Measurements from ENCODE around the gene ZCCHC9.
"Not testable (repeated sequence)": the region's sequence is repeated elsewhere in the genome, so short reads cannot be mapped to it uniquely, and the experiment has no call there.

ZCCHC9 gene

GRCh38 chr5:81301271-81302015, at the start of gene ZCCHC9:
Gene ZCCHC9 (plus strand): TSS chr5:81301587. CDS start chr5:81304758, 3,171 bp downstream.
- in situ Hi-C loops (cut with HindIII; ENCODE audit: low sequenced_read_pairs) = no loop called here
- TF ChIP-seq CTCF (IDR thresholded peaks at IDR 0.05; ENCODE audit: low read depth, low read length) = peak; percentile 16
- H3K4me3 ChIP-seq (ENCODE audit: low read depth, low read length) = peak within 1 kb of the TSS; percentile 78
- DNase-seq (ENCODE audit: low read depth, low spot score) = peak; percentile 96

GRCh38 chr5:81251922-81252321, 49.5 kb upstream of the ZCCHC9 start:
- no peak for TF ChIP-seq CTCF (IDR thresholded peaks at IDR 0.05; ENCODE audit: low read depth, low read length)
- no peak overlapping the region for H3K4me3 ChIP-seq (ENCODE audit: low read depth, low read length)
- in situ Hi-C loops (cut with HindIII; ENCODE audit: low sequenced_read_pairs) = no loop called here
- no peak for DNase-seq (ENCODE audit: low read depth, low spot score)

GRCh38 chr5:81252904-81253303, 48.5 kb upstream of the ZCCHC9 start:
- no peak for DNase-seq (ENCODE audit: low read depth, low spot score)
- in situ Hi-C loops (cut with HindIII; ENCODE audit: low sequenced_read_pairs) = no loop called here
- H3K4me3 ChIP-seq (ENCODE audit: low read depth, low read length) = no peak overlapping the region
- no peak for TF ChIP-seq CTCF (IDR thresholded peaks at IDR 0.05; ENCODE audit: low read depth, low read length)

GRCh38 chr5:81253875-81254274, 47.5 kb upstream of the ZCCHC9 start:
- in situ Hi-C loops (cut with HindIII; ENCODE audit: low sequenced_read_pairs) = no loop called here
- no peak for TF ChIP-seq CTCF (IDR thresholded peaks at IDR 0.05; ENCODE audit: low read depth, low read length)
- no peak overlapping the region for H3K4me3 ChIP-seq (ENCODE audit: low read depth, low read length)
- DNase-seq (ENCODE audit: low read depth, low spot score) = no peak

GRCh38 chr5:81254886-81255559, 46.4 kb upstream of the ZCCHC9 start:
- H3K4me3 ChIP-seq (ENCODE audit: low read depth, low read length) = no peak overlapping the region
- in situ Hi-C loops (cut with HindIII; ENCODE audit: low sequenced_read_pairs) = no loop called here
- TF ChIP-seq CTCF (IDR thresholded peaks at IDR 0.05; ENCODE audit: low read depth, low read length) = no peak
- DNase-seq (ENCODE audit: low read depth, low spot score) = no peak

- in situ Hi-C loops (cut with HindIII; ENCODE audit: low sequenced_read_pairs) = no loop called here
- no peak for TF ChIP-seq CTCF (IDR thresholded peaks at IDR 0.05; ENCODE audit: low read depth, low read length)
- no peak overlapping the region for H3K4me3 ChIP-seq (ENCODE audit: low read depth, low read length)
- no peak for DNase-seq (ENCODE audit: low read depth, low spot score)
Observed at GRCh38 chr5:81256766-81257165, 44.6 kb upstream of the ZCCHC9 start.

- in situ Hi-C loops (cut with HindIII; ENCODE audit: low sequenced_read_pairs) = not testable (repeated sequence)
Observed at GRCh38 chr5:81262796-81263195, 38.6 kb upstream of the ZCCHC9 start.

More at GRCh38 chr5:81262796-81263195, 38.6 kb upstream of the ZCCHC9 start:
- H3K4me3 ChIP-seq (ENCODE audit: low read depth, low read length); DNase-seq (ENCODE audit: low read depth, low spot score): not testable (repeated sequence)

Measured in astrocyte of the spinal cord (primary cell).